ENCODE measurements around the gene HS6ST2.
"Not testable (repeated sequence)": the region's sequence is repeated elsewhere in the genome, so short reads cannot be mapped to it uniquely, and the experiment has no call there.

The HS6ST2 gene

GRCh38 chrX:132958091-132958703 is at the start of gene HS6ST2:
TSS of gene HS6ST2 (minus strand) at chrX:132958629.
- no peak for ATAC-seq

- ATAC-seq = no peak
Measured at GRCh38 chrX:133007458-133007857, 49.0 kb upstream of the HS6ST2 start.

GRCh38 chrX:133005616-133006015 is 47.2 kb upstream of the HS6ST2 start:
- no peak for ATAC-seq

- no peak for ATAC-seq
Measured at GRCh38 chrX:133005042-133005441, 46.6 kb upstream of the HS6ST2 start.

- no peak for ATAC-seq
Measured at GRCh38 chrX:132999209-132999608, 40.8 kb upstream of the HS6ST2 start.

- ATAC-seq = no peak
Measured at GRCh38 chrX:132990835-132991234, 32.4 kb upstream of the HS6ST2 start.

- ATAC-seq = no peak
Measured at GRCh38 chrX:132986556-132986955, 28.1 kb upstream of the HS6ST2 start.

- ATAC-seq = no peak
Measured at GRCh38 chrX:132984058-132984650, 25.7 kb upstream of the HS6ST2 start.

GRCh38 chrX:132983496-132983895 is 25.1 kb upstream of the HS6ST2 start:
- ATAC-seq = no peak

- ATAC-seq = not testable (repeated sequence)
Measured at GRCh38 chrX:132980035-132980434, 21.6 kb upstream of the HS6ST2 start.

- ATAC-seq = no peak
Measured at GRCh38 chrX:132968296-132968949, 10.0 kb upstream of the HS6ST2 start.

- ATAC-seq = no peak
Measured at GRCh38 chrX:132967049-132967448, 8.6 kb upstream of the HS6ST2 start.

GRCh38 chrX:132965461-132965860 is 7.0 kb upstream of the HS6ST2 start:
- ATAC-seq = no peak

- no peak for ATAC-seq
Measured at GRCh38 chrX:132961511-132961910, 3.1 kb upstream of the HS6ST2 start.

- ATAC-seq = no peak
Measured at GRCh38 chrX:132957211-132958090, 978 bp downstream of the HS6ST2 start.

GRCh38 chrX:132956421-132957210 is 1.8 kb downstream of the HS6ST2 start:
- ATAC-seq = no peak

GRCh38 chrX:132955690-132956089 is 2.7 kb downstream of the HS6ST2 start:
- no peak for ATAC-seq

- ATAC-seq = no peak
Measured at GRCh38 chrX:132954323-132954722, 4.1 kb downstream of the HS6ST2 start.

GRCh38 chrX:132953354-132953753 is 5.1 kb downstream of the HS6ST2 start:
- ATAC-seq = no peak

- no peak for ATAC-seq
Measured at GRCh38 chrX:132948648-132949260, 9.7 kb downstream of the HS6ST2 start.

- ATAC-seq = not testable (repeated sequence)
Measured at GRCh38 chrX:132945055-132945599, 13.3 kb downstream of the HS6ST2 start.
